IPS-18a (cell line): ENCODE measurements around the gene DLG2.

Source experiments
- H3K27ac ChIP-seq: one replicate; pipeline ENCODE4 v1.5.1; 2013; ENCODE audit warnings: low read length
- H3K27me3 ChIP-seq: one replicate; pipeline ENCODE4 v1.6.1; 2013; ENCODE audit warnings: mild to moderate bottlenecking, low read length; ENCODE audit not compliant: control insufficient read depth, insufficient read depth
- H3K36me3 ChIP-seq: one replicate; pipeline ENCODE4 v1.6.1; 2013; ENCODE audit warnings: low read depth, low read length; ENCODE audit not compliant: control insufficient read depth
- H3K4me1 ChIP-seq: one replicate; pipeline ENCODE4 v1.6.1; 2013; ENCODE audit warnings: low read depth, low read length; ENCODE audit not compliant: control insufficient read depth
- H3K4me3 ChIP-seq: one replicate; pipeline ENCODE4 v1.5.1; 2013; ENCODE audit warnings: low read length
- H3K9ac ChIP-seq: one replicate; pipeline ENCODE4 v1.6.1; 2013; ENCODE audit warnings: mild to moderate bottlenecking, low read length, moderate library complexity
- H3K9me3 ChIP-seq: one replicate; pipeline ENCODE4 v1.6.1; 2013; ENCODE audit warnings: low read depth, low read length; ENCODE audit not compliant: control insufficient read depth

DLG2 gene

DNA sequence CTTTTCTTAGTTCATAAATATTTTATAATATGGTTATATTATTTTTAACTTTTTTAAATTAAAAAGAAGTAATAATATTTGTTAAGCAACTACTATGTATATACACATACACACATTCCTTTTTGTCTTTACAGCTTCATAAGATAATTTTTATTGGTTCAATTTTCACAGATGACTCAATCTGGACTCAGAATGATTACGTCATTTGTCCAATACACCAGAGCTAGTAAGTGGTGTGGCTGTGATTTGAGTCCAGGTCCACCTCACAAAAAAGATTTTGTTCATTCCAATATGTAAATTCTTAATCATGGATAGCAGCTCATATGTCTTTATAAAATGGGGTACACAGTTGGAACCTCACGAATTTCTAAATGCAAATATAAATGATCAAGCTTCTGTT is 1014.5 kb downstream of the DLG2 start:
- H3K27ac ChIP-seq: no peak overlapping the region
- no peaks in the 10 kb centered on the region for H3K9me3 ChIP-seq
- H3K4me1 ChIP-seq: no peaks in the 10 kb centered on the region
- H3K9ac ChIP-seq: no peak overlapping the region
- H3K4me3 ChIP-seq: no peak overlapping the region
- no peaks in the 10 kb centered on the region for H3K27me3 ChIP-seq
- no peaks in the 10 kb centered on the region for H3K36me3 ChIP-seq

DNA sequence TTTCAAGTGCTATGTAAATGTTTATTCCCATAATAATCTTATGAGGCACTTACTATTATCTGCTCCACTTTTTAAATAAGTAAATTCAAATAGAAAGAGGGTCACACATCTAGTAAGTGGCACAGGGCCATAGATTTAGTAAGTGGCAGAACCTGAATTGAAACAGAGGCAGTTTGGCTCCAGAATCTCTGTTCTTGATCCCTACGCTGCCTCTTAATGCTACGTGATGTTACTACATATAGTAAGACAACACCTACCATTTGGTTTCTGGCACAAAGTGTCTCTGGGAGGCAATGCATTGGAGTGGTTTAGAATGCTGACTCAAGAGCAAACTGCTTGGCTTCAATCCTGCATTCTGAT is 1018.3 kb downstream of the DLG2 start:
- Histone ChIP-seq H3K4me1 (no peaks in the 10 kb centered on the region), H3K9me3 (no peaks in the 10 kb centered on the region), H3K36me3 (no peaks in the 10 kb centered on the region)

DNA sequence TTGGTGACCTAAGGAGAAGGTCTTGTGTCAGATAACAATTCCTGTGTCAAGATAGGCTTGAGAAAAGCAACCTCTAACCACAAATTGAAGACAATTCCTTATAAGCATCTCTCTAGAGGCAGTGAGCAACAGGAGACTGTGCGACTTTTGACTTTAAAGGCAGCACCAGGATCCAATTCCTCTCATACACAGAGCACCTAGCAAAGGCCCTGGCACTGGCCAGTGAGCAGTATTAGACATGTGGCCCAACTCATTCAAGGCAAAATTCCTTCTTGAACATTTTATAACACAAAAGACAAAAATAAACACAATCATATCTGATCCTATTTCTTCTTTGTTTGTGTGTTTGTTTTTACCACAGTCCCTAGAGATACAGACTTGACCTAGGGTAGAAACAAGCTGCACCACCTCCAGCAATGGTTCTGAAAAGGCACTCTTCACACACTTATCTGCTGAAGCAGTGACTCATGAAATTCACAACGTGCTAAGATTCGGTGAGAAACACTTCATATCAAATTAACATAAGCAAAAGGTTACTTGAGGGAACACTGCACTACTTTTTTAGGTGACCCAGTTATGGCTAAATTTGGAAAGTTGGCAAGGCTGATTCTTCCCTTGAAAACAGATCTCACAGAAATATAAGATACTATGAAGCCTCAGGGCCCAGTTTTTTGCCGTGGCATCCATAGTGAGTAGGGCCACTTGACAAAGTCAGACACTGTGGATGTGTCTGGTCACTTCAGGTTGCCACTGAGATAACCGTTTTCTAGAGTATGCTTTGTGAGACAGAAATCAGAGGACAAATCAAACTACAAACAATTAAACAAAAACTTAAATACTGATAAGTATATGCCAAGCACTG is 1018.9 kb downstream of the DLG2 start:
- H3K27ac ChIP-seq: no peak overlapping the region
- no peaks in the 10 kb centered on the region for H3K4me1 ChIP-seq
- H3K4me3 ChIP-seq: no peak overlapping the region
- H3K9me3 ChIP-seq: no peaks in the 10 kb centered on the region
- no peaks in the 10 kb centered on the region for H3K27me3 ChIP-seq
- H3K9ac ChIP-seq: no peak overlapping the region
- no peaks in the 10 kb centered on the region for H3K36me3 ChIP-seq

More for the DNA sequence above, 1018.3 kb downstream of the DLG2 start:
- H3K27me3 ChIP-seq: no peaks in the 10 kb centered on the region
- no peak overlapping the region for H3K9ac ChIP-seq
- H3K4me3 ChIP-seq: no peak overlapping the region
- H3K27ac ChIP-seq: no peak overlapping the region

DNA sequence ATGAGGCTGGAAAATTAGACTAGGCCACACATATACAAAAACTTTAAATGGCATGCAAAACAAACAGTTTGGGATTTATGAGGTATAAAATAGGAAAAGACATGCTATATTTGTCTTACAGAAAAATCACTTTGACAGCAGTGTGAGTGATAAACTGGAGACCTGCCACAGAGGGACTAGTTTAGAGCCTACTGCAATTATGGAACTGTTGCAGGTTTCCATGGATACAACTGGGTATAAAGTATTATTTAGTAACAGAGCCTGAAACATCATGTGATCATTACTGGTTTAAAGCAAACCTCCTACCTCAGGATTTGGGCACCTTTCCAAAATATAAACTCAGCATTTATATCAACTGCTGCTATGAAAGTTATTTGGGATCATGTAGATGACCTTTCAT is 1032.5 kb downstream of the DLG2 start:
- no peaks in the 10 kb centered on the region for H3K4me1 ChIP-seq
- H3K36me3 ChIP-seq: no peaks in the 10 kb centered on the region
- no peak overlapping the region for H3K4me3 ChIP-seq
- no peak overlapping the region for H3K9ac ChIP-seq
- H3K27me3 ChIP-seq: no peaks in the 10 kb centered on the region
- no peak overlapping the region for H3K27ac ChIP-seq
- H3K9me3 ChIP-seq: no peaks in the 10 kb centered on the region

DNA sequence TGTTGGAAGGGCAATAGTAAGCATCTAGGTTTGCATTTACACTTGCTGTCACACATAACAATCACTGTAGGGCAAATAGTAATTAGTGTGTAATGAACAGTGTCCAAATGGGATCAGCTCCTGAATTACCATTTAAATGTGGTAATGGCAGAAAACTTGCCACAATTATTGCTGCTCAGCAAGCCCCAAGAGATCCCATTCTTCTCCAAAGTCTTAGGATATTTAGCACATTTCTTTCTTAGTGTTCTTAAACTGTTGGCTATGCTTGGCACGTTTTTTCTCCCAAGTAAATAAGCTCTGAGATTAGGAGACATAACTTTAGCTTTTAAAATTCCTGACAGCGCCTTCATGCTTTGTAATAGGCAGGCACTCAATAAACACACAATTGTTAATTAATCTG is 1037.0 kb downstream of the DLG2 start:
- no peak overlapping the region for H3K9ac ChIP-seq
- no peak overlapping the region for H3K27ac ChIP-seq
- no peaks in the 10 kb centered on the region for H3K36me3 ChIP-seq
- H3K9me3 ChIP-seq: no peaks in the 10 kb centered on the region
- H3K27me3 ChIP-seq: no peaks in the 10 kb centered on the region
- H3K4me1 ChIP-seq: peaks cover 2% of the 10 kb centered on the region
- H3K4me3 ChIP-seq: no peak overlapping the region

DNA sequence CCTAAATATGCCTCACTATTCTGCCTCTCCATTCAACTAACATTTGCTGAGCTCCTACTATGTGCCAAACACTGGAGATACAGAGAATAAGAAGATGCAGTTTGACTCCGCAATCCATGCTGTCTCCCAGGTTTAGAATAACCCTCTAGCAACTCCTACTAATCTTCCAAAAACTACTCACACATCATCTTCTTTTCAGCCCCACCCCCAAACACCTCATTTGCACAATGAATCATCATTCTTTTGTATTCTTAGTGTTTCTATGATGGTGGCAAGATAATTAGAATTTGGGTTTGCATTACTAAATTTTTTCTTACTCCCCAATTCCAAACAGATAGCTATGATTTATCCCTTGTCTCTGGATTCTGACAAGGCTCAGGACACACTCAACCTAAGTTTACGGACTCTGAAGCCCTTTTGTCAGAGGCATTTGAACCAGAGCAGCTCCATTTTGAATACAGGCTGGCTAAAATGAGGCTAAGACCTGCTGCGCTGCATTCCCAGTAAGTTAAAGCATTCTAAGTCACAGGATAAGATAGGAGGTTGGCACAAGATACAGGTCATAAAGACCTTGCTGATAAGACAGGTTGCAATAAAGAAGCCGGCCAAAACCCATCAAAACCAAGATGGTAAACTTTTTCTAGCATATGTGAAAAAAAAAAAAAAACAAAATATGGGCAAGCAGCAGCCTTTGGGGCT is 1038.9 kb downstream of the DLG2 start:
- Histone ChIP-seq H3K27me3 (no peaks in the 10 kb centered on the region), H3K9me3 (no peaks in the 10 kb centered on the region), H3K4me3 (no peak overlapping the region), H3K4me1 (peaks cover 2% of the 10 kb centered on the region), H3K36me3 (no peaks in the 10 kb centered on the region), H3K27ac (no peak overlapping the region), H3K9ac (no peak overlapping the region)

DNA sequence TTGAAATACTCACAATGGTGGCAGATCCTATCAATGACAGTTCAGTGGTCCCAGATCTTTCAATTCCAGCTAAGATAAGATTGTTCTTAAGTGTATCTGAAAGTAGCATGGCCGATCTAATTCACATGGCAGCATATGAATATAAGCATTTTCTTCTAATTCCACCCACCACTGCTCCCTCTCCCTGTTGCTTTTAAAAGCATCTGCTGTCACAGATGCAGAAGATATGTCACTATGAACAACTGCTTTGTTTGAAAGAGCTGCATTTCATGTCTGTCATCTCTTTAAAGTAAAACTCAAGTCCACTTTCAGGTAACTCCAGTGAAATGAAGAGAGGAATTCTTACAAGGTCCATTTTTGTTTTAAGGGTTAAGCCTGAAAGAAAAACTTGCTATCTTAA is 1044.0 kb downstream of the DLG2 start:
- H3K9me3 ChIP-seq: no peaks in the 10 kb centered on the region
- no peak overlapping the region for H3K27ac ChIP-seq
- no peak overlapping the region for H3K4me3 ChIP-seq
- no peak overlapping the region for H3K9ac ChIP-seq
- no peaks in the 10 kb centered on the region for H3K36me3 ChIP-seq
- no peaks in the 10 kb centered on the region for H3K27me3 ChIP-seq
- peaks cover 2% of the 10 kb centered on the region for H3K4me1 ChIP-seq

DNA sequence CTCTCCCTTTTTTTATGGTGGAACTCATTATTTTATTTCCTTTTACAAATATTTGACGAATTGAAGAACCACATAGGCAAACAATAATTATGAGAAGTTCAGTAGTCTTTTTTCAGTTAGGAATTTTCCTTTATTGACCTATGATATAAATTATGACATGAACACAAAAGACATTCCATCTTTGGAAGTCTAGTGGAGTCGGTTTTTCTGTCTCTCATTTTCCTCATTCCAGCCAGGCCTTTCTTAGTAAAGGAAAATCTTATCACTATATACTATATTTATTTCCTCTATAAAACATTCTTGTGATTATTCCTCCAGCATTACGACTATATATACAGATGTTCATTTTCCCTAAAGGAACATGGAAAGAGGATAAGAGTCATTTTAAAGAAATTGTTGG is 1046.1 kb downstream of the DLG2 start:
- peaks cover 5% of the 10 kb centered on the region for H3K9me3 ChIP-seq
- H3K36me3 ChIP-seq: no peaks in the 10 kb centered on the region
- no peak overlapping the region for H3K9ac ChIP-seq
- H3K4me1 ChIP-seq: no peaks in the 10 kb centered on the region
- no peak overlapping the region for H3K27ac ChIP-seq
- no peak overlapping the region for H3K4me3 ChIP-seq
- no peaks in the 10 kb centered on the region for H3K27me3 ChIP-seq

DNA sequence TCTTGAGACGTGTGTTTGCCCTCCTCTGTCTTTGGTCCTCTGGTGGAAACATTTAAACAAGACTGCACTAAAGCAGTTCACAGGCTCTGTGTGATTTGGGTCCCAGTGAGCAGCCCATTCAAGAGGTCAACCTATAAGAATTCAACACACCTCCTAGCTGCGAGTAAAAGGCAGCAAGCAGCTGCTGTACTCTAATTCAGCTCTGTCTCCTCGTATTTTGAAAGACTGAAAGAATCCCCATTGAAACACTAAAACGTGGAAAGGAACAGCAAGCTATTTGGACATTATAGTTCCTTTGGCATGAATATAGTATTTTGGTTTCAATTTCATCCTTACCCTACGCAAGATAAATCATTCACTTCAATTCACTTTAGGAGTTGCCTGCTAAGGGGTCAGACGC is 1046.7 kb downstream of the DLG2 start:
- no peak overlapping the region for H3K4me3 ChIP-seq
- H3K36me3 ChIP-seq: no peaks in the 10 kb centered on the region
- H3K4me1 ChIP-seq: no peaks in the 10 kb centered on the region
- H3K9ac ChIP-seq: no peak overlapping the region
- H3K27me3 ChIP-seq: no peaks in the 10 kb centered on the region
- peaks cover 5% of the 10 kb centered on the region for H3K9me3 ChIP-seq
- no peak overlapping the region for H3K27ac ChIP-seq

DNA sequence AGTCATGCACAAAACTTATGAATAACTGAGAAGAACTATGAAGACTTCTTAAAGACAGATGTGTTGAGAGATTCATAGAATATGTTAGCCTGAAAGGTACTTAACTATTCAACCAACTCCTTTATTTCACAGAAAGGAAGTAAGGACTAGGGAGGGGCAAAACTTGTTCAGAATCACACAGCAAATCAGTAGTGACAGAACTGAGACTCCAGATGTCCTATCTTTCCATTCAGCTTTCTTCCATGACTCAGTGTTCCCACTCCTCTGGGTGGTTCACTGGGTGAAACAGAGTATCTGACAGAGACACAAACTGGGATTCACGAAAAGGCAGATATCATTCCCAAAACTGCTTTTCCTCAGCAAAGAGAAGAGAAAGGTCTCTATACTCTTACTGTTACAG is 1053.3 kb downstream of the DLG2 start:
- H3K4me1 ChIP-seq: no peaks in the 10 kb centered on the region
- H3K4me3 ChIP-seq: no peak overlapping the region
- H3K27me3 ChIP-seq: no peaks in the 10 kb centered on the region
- no peaks in the 10 kb centered on the region for H3K36me3 ChIP-seq
- peaks cover 5% of the 10 kb centered on the region for H3K9me3 ChIP-seq
- no peak overlapping the region for H3K27ac ChIP-seq
- H3K9ac ChIP-seq: no peak overlapping the region

DNA sequence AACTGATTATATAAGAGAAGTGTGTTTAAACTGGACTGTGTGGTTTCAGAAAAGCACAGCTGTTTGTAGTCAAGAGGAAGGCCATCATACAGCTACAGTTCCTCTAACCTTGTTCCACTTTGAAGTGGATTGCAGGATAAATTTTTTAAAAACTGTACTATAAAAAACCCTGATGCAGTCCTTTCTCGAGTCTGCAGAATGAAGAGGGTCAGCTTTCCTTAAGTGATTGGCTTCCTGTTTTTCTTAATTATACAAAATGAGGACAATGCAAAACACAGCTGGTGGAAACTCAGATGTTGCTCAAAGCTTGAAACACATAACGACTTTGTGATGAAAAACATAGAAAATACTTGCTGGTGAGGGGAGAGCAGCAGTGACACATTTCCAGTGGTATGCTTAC is 1060.5 kb downstream of the DLG2 start:
- no peak overlapping the region for H3K4me3 ChIP-seq
- H3K27ac ChIP-seq: no peak overlapping the region
- peaks cover 6% of the 10 kb centered on the region for H3K4me1 ChIP-seq
- H3K9me3 ChIP-seq: no peaks in the 10 kb centered on the region
- H3K9ac ChIP-seq: no peak overlapping the region
- H3K36me3 ChIP-seq: no peaks in the 10 kb centered on the region
- no peaks in the 10 kb centered on the region for H3K27me3 ChIP-seq

DNA sequence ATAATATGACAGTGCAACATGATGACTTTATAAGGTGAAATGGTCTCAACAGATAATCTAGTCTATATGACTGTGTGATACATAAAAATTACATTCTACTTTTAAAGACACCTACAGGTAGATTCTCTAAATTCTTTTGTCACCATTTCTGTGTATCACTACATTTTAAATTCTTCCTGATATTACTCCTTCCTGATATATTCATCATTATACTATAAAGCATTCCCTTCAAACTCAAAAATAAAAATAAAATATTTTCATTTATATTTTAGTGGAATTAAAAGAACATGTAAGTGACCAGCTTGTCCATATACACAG is 1062.3 kb downstream of the DLG2 start:
- no peaks in the 10 kb centered on the region for H3K9me3 ChIP-seq
- H3K4me3 ChIP-seq: no peak overlapping the region
- no peaks in the 10 kb centered on the region for H3K27me3 ChIP-seq
- no peaks in the 10 kb centered on the region for H3K36me3 ChIP-seq
- no peak overlapping the region for H3K27ac ChIP-seq
- no peak overlapping the region for H3K9ac ChIP-seq
- peaks cover 6% of the 10 kb centered on the region for H3K4me1 ChIP-seq
